ENCODE results near the gene EFCAB11. TPM values are rescaled to one million over a fixed set of nuclear protein-coding genes. Genes with fewer than 3 reads are reported as not detected.

The EFCAB11 gene
- polyA plus RNA-seq, 1 donor (not counting 4 experiments of a cell fraction or from before 2014, with no cell fraction given), result 12.9 TPM

GRCh38 chr14:89792489-89793366, 161.8 kb downstream of the EFCAB11 start:
- H3K27ac ChIP-seq (ENCODE audit: control insufficient read depth, insufficient read depth, low read length), result no peak overlapping the region
- no peaks in the 10 kb centered on the region for H3K4me1 ChIP-seq (ENCODE audit: control insufficient read depth, extremely low read depth, insufficient read depth, low read length)
- H3K36me3 ChIP-seq (ENCODE audit: control insufficient read depth in 2 of 2, extremely low read depth in 1 of 2, insufficient read depth in 2 of 2, low read length in 2 of 2), result no peaks in the 10 kb centered on the region
- no peaks in the 10 kb centered on the region for H3K27me3 ChIP-seq (ENCODE audit: control insufficient read depth, extremely low read depth, insufficient read depth, low read length)
- TF ChIP-seq CTCF (optimal IDR thresholded peaks at IDR 0.05 in 1 of 3, IDR thresholded peaks at IDR 0.05 in 1 of 3, conservative IDR thresholded peaks at IDR 0.05 in 1 of 3; ENCODE audit: extremely low read depth in 1 of 3, insufficient read depth in 2 of 3, low read length in 3 of 3), result no peak
- no peak for TF ChIP-seq EZH2 (IDR thresholded peaks at IDR 0.05; ENCODE audit: low read length)
- DNase-seq (ENCODE audit: low read depth, low spot score) (no peak), FAIRE-seq (no peak)
- H3K9me1 ChIP-seq (ENCODE audit: control insufficient read depth, extremely low read depth, insufficient read depth, low read length), result no peaks in the 10 kb centered on the region
- H3K79me2 ChIP-seq (ENCODE audit: control insufficient read depth, insufficient read depth, low read length), result no peaks in the 10 kb centered on the region
- dilution Hi-C loops (cut with MboI; ENCODE audit: extremely low pct_ligation_motif_present, low sequenced_read_pairs), result no loop called here
- H3K9ac ChIP-seq (ENCODE audit: control insufficient read depth, extremely low read depth, insufficient read depth, low read length), result no peak overlapping the region
- no peak overlapping the region for H2AFZ ChIP-seq (ENCODE audit: control insufficient read depth, low read length)
- H3K9me3 ChIP-seq (ENCODE audit: control insufficient read depth, low read depth, low read length), result no peaks in the 10 kb centered on the region
- no peak overlapping the region for H3K4me3 ChIP-seq (ENCODE audit: control insufficient read depth in 2 of 3, extremely low read depth in 1 of 3, insufficient read depth in 2 of 3, low read depth in 1 of 3, low read length in 3 of 3)
- H4K20me1 ChIP-seq (ENCODE audit: control insufficient read depth, extremely low read depth, insufficient read depth, low read length), result no peaks in the 10 kb centered on the region
- no peak overlapping the region for H3K4me2 ChIP-seq (ENCODE audit: control insufficient read depth, extremely low read depth, insufficient read depth, low read depth, low read length)

- Histone ChIP-seq H3K79me2 (ENCODE audit: control insufficient read depth, insufficient read depth, low read length) (no peaks in the 10 kb centered on the region), H3K4me1 (ENCODE audit: control insufficient read depth, extremely low read depth, insufficient read depth, low read length) (no peaks in the 10 kb centered on the region), H3K9ac (ENCODE audit: control insufficient read depth, extremely low read depth, insufficient read depth, low read length) (no peak overlapping the region), H3K4me2 (ENCODE audit: control insufficient read depth, extremely low read depth, insufficient read depth, low read depth, low read length) (no peak overlapping the region), H3K36me3 (ENCODE audit: control insufficient read depth in 2 of 2, extremely low read depth in 1 of 2, insufficient read depth in 2 of 2, low read length in 2 of 2) (no peaks in the 10 kb centered on the region), H2AFZ (ENCODE audit: control insufficient read depth, low read length) (no peak overlapping the region), H3K9me1 (ENCODE audit: control insufficient read depth, extremely low read depth, insufficient read depth, low read length) (no peaks in the 10 kb centered on the region), H3K4me3 (ENCODE audit: control insufficient read depth in 2 of 3, extremely low read depth in 1 of 3, insufficient read depth in 2 of 3, low read depth in 1 of 3, low read length in 3 of 3) (no peak overlapping the region), H3K9me3 (ENCODE audit: control insufficient read depth, low read depth, low read length) (no peaks in the 10 kb centered on the region), H4K20me1 (ENCODE audit: control insufficient read depth, extremely low read depth, insufficient read depth, low read length) (no peaks in the 10 kb centered on the region), H3K27me3 (ENCODE audit: control insufficient read depth, extremely low read depth, insufficient read depth, low read length) (no peaks in the 10 kb centered on the region), H3K27ac (ENCODE audit: control insufficient read depth, insufficient read depth, low read length) (no peak overlapping the region)
- TF ChIP-seq CTCF (optimal IDR thresholded peaks at IDR 0.05 in 1 of 3, IDR thresholded peaks at IDR 0.05 in 1 of 3, conservative IDR thresholded peaks at IDR 0.05 in 1 of 3; ENCODE audit: extremely low read depth in 1 of 3, insufficient read depth in 2 of 3, low read length in 3 of 3) (no peak), EZH2 (IDR thresholded peaks at IDR 0.05; ENCODE audit: low read length) (no peak)
- FAIRE-seq (no peak), DNase-seq (ENCODE audit: low read depth, low spot score) (no peak)
- dilution Hi-C loops (cut with MboI; ENCODE audit: extremely low pct_ligation_motif_present, low sequenced_read_pairs), result no loop called here
Measured at GRCh38 chr14:89787525-89787924, 167.0 kb downstream of the EFCAB11 start.
